ENCODE measurements around the gene ART1.

DNA sequence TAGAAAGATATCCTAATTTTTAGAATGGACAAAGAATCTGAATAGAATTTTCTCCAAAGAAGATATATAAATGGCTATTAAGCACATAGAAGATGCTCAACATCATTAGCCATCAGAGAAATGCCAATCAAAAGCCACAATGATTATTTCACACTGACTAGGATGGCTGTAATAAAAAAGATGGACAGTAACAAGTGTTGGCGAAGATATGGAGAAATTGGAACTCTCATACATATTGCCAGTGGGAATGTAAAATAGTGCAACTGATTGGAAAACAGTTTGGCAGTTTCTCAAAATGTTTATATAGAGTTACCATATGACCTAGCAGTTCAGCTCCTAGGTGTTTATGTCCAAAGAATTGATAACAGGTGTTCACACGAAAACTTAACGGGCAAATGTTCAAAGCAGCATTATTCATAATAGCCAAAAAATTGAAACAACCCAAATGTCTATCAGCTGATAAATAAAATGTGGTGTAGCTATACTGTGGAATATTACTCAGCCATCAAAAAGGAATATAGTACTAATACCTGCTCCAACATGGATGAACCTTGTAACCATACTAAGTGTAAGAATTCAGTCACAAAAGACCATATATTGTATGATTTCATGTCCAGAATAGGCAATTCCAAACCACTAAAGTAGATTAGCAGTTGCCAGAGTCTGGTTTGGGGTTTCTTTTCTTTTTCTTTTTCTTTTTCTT, 32.8 kb upstream of the ART1 start:
- TF ChIP-seq POLR2A (IDR thresholded peaks at IDR 0.05; ENCODE audit: low read depth, low read length) (no peak), POLR2AphosphoS5 (IDR thresholded peaks at IDR 0.05; ENCODE audit: insufficient read depth, low read depth, low read length) (no peak), EZH2 (IDR thresholded peaks at IDR 0.05; ENCODE audit: borderline replicate concordance, low read depth, low read length, severe bottlenecking) (no peak), MYC (IDR thresholded peaks at IDR 0.05; ENCODE audit: low read depth, low read length) (no peak), JUN (IDR thresholded peaks at IDR 0.05; ENCODE audit: borderline replicate concordance, insufficient read depth, insufficient read length, low read depth) (no peak), FOS (IDR thresholded peaks at IDR 0.05; ENCODE audit: borderline replicate concordance, insufficient read depth, low read length) (no peak), GATA2 (IDR thresholded peaks at IDR 0.05; ENCODE audit: insufficient read depth, insufficient read length, low read depth, low read length) (no peak)
- TF ChIP-seq, protein P1, sequence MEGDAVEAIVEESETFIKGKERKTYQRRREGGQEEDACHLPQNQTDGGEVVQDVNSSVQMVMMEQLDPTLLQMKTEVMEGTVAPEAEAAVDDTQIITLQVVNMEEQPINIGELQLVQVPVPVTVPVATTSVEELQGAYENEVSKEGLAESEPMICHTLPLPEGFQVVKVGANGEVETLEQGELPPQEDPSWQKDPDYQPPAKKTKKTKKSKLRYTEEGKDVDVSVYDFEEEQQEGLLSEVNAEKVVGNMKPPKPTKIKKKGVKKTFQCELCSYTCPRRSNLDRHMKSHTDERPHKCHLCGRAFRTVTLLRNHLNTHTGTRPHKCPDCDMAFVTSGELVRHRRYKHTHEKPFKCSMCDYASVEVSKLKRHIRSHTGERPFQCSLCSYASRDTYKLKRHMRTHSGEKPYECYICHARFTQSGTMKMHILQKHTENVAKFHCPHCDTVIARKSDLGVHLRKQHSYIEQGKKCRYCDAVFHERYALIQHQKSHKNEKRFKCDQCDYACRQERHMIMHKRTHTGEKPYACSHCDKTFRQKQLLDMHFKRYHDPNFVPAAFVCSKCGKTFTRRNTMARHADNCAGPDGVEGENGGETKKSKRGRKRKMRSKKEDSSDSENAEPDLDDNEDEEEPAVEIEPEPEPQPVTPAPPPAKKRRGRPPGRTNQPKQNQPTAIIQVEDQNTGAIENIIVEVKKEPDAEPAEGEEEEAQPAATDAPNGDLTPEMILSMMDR (IDR thresholded peaks at IDR 0.05; ENCODE audit: extremely low read depth in 1 of 2, insufficient read depth in 1 of 2, low read depth in 1 of 2, low read length in 2 of 2), result no peak
- TF ChIP-seq, protein P2, sequence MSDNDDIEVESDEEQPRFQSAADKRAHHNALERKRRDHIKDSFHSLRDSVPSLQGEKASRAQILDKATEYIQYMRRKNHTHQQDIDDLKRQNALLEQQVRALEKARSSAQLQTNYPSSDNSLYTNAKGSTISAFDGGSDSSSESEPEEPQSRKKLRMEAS (IDR thresholded peaks at IDR 0.05; ENCODE audit: insufficient read depth, insufficient read length), result no peak

All from endothelial cell of umbilical vein (primary cell).